Activated B cell treated with CpG ODN at 0.5 μM for 24 hours (primary cell): ENCODE data around the gene MTURN. TPM values are rescaled to one million over a fixed set of nuclear protein-coding genes. Genes with fewer than 3 reads are reported as not detected.

Experiments
- ATAC-seq: fragments of 200-7000 bp; cut with Tn5 transposase; one replicate; pipeline ENCODE4 v1.10.0; 2021; ENCODE audit warnings: low read depth, mild to moderate bottlenecking, moderate library complexity
- CTCF ChIA-PET: fragments of 350-600 bp; sonication (Branson Sonifier 250); formaldehyde crosslinking; loops from one replicate; lab custom pipeline; 2021; ENCODE audit warnings: antibody characterized with exemption; lab: Charles Lee
- POLR2A ChIA-PET: fragments of 350-600 bp; sonication (Branson Sonifier 250); formaldehyde crosslinking; loops from one replicate; lab custom pipeline; 2021; ENCODE audit warnings: antibody characterized with exemption; lab: Charles Lee
- DNase-seq: peaks from one replicate; pipeline ENCODE4 v3.0.0; 2022
- H3K27ac Mint-ChIP-seq: one replicate; pipeline ENCODE4 v1.8.0; 2020; ENCODE audit warnings: mixed read lengths
- H3K27me3 Mint-ChIP-seq: one replicate; pipeline ENCODE4 v1.8.0; 2021; ENCODE audit warnings: mixed read lengths
- H3K36me3 Mint-ChIP-seq: one replicate; pipeline ENCODE4 v1.8.0; 2021; ENCODE audit warnings: low read depth, mixed read lengths
- H3K4me1 Mint-ChIP-seq: one replicate; pipeline ENCODE4 v1.8.0; 2021; ENCODE audit warnings: mixed read lengths
- H3K4me3 Mint-ChIP-seq: one replicate; pipeline ENCODE4 v1.8.0; 2020; ENCODE audit warnings: mild to moderate bottlenecking, mixed read lengths
- H3K9me3 Mint-ChIP-seq: one replicate; pipeline ENCODE4 v1.8.0; 2020; ENCODE audit warnings: mixed read lengths
- intact Hi-C: fragments of 100-400 bp; cut with micrococcal nuclease; formaldehyde crosslinking; loops from one replicate; pipeline ENCODE4 v1.15.1; 2024
- total RNA-seq: library from RNA; stranded (reverse); gene quantifications from 2 replicates; pipeline ENCODE4 v1.2.3, GENCODE V29; 2022
- TF ChIP-seq, protein P1 (sequence below): fragments of 200-600 bp; IDR thresholded peaks from one replicate; pipeline ENCODE4 v1.8.0; 2022; ENCODE audit warnings: antibody characterized with exemption, mild to moderate bottlenecking

The MTURN gene
- total RNA-seq, 1 donor from 2014 or later: 4.6 TPM

DNA sequence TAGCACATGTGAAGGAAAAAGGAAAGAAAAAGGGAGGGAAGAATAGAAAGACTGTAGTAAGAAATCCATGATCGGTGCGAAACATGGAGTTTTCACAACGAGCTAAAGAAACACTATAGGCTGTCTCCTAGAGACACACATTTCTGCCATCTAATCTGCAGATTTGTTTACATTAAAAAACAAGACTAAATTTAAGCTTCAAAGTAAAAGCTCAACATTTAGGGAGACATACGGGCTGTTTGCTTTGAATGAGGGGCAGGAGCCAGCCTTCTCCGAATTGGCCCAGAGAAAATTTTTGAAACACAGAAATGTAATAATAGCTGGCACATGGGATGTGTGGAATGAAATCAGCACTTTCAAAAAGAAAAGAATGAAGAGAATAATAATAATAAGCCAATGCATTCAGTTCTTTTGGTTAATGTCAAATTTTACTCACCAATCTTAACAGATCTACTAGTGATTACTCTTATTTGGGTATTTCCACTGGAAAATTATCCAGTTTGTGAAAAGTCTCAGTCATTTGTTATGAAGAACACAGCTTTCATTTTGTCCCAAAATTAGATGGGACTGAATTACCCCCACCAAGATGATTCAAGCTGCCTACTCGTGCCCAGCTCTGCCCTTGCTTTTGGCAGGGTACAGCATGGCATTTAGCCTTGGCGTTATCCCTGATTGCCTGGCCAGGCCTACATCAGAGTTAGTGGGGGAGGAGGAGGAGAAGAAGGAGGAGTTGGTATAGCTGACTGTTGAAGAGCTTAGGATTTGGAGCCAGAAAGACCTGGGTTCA lies 47.1 kb downstream of the MTURN start:
- CTCF ChIA-PET: interaction anchor here (1.4 kb wide), 1 partner anchor 18 kb away, joined by 7 read pairs; no protein-coding TSS in a partner anchor
- Mint-ChIP-seq H3K27ac (no peak overlapping the region), H3K4me1 (peaks cover 46% of the 10 kb centered on the region), H3K4me3 (no peak overlapping the region), H3K27me3 (no peaks in the 10 kb centered on the region), H3K9me3 (peaks cover 8% of the 10 kb centered on the region), H3K36me3 (peaks cover 8% of the 10 kb centered on the region)
- POLR2A ChIA-PET: interaction anchor here (1.1 to 1.6 kb wide), 2 partner anchors 11 to 154 kb away, joined by 3 to 5 read pairs; partner anchors contain the start of gene PLEKHA8
- intact Hi-C loops: no loop called here
- ATAC-seq (no peak), DNase-seq (no peak)
- TF ChIP-seq, protein P1, sequence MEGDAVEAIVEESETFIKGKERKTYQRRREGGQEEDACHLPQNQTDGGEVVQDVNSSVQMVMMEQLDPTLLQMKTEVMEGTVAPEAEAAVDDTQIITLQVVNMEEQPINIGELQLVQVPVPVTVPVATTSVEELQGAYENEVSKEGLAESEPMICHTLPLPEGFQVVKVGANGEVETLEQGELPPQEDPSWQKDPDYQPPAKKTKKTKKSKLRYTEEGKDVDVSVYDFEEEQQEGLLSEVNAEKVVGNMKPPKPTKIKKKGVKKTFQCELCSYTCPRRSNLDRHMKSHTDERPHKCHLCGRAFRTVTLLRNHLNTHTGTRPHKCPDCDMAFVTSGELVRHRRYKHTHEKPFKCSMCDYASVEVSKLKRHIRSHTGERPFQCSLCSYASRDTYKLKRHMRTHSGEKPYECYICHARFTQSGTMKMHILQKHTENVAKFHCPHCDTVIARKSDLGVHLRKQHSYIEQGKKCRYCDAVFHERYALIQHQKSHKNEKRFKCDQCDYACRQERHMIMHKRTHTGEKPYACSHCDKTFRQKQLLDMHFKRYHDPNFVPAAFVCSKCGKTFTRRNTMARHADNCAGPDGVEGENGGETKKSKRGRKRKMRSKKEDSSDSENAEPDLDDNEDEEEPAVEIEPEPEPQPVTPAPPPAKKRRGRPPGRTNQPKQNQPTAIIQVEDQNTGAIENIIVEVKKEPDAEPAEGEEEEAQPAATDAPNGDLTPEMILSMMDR: no peak

- Mint-ChIP-seq H3K4me1 (peaks cover 39% of the 10 kb centered on the region), H3K27ac (no peak overlapping the region), H3K27me3 (no peaks in the 10 kb centered on the region), H3K4me3 (no peak overlapping the region), H3K36me3 (peaks cover 10% of the 10 kb centered on the region), H3K9me3 (peaks cover 11% of the 10 kb centered on the region)
- ChIA-PET CTCF (interaction anchor here (1.4 kb wide), 1 partner anchor 19 kb away, joined by 7 read pairs; no protein-coding TSS in a partner anchor), POLR2A (interaction anchor here (1.1 to 1.6 kb wide), 2 partner anchors 10 to 155 kb away, joined by 3 to 5 read pairs; partner anchors contain the start of gene PLEKHA8)
- intact Hi-C loops: no loop called here
- TF ChIP-seq, protein P1: no peak
- DNase-seq (no peak), ATAC-seq (no peak)
Measured at GRCh38 chr7:30182814-30183213, 48.0 kb downstream of the MTURN start.

- peaks cover 13% of the 10 kb centered on the region for H3K36me3 Mint-ChIP-seq
- H3K4me3 Mint-ChIP-seq: no peak overlapping the region
- TF ChIP-seq, protein P1: no peak
- no peak overlapping the region for H3K27ac Mint-ChIP-seq
- ChIA-PET CTCF (no interaction called here), POLR2A (no interaction called here)
- intact Hi-C loops: no loop called here
- H3K27me3 Mint-ChIP-seq: no peaks in the 10 kb centered on the region
- DNase-seq (no peak), ATAC-seq (no peak)
- H3K9me3 Mint-ChIP-seq: peaks cover 18% of the 10 kb centered on the region
- H3K4me1 Mint-ChIP-seq: peaks cover 38% of the 10 kb centered on the region
Measured at GRCh38 chr7:30183749-30184369, 49.1 kb downstream of the MTURN start.

DNA sequence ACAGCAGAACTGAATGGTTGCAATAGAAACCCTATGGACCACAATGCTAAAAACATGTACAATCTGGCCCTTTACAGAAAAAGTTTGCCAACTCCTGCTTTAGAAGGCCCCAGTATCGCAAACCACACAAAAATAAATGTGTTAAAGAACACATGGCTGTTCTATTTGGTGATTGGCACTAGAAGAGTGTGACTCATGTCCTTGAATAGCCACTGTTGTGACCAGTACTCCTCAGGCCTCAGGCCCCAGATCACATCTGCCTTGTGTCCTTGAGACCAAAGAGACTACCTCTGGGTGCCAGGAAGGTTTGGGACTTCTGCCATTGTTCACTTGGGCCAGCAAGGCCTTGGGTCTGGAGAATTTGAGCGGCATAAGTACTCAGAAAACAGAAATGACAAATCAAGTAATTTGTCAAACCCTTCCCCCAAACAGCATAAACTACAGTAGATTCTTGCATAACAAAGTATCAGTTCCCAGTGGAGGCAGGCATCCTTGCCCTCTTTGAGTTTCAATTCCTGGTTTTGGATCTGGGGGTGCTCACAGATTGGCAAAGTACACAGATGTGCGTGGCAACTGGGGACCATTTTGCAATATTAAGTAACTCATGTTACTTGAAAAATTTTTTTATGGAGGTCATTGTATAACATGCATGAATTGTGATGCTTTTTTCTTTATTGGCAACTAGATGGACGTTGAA lies 50.2 kb downstream of the MTURN start:
- CTCF ChIA-PET: no interaction called here
- Mint-ChIP-seq H3K36me3 (peaks cover 13% of the 10 kb centered on the region), H3K27ac (peak overlapping the region; percentile 84), H3K9me3 (peaks cover 18% of the 10 kb centered on the region), H3K27me3 (no peaks in the 10 kb centered on the region), H3K4me1 (peaks cover 28% of the 10 kb centered on the region), H3K4me3 (peak overlapping the region; percentile 2)
- TF ChIP-seq, protein P1: no peak
- ATAC-seq (peak; percentile 57), DNase-seq (no peak)
- intact Hi-C loops: no loop called here
- POLR2A ChIA-PET: no interaction called here
